WTC11 (cell line): ENCODE data around the gene CTH.

Experiments
- ATF1 ChIP-seq: sonication (generic); formaldehyde crosslinking; IDR thresholded peaks from 2 replicates; pipeline ENCODE4 v1.8.1; 2023; ENCODE audit warnings: mild to moderate bottlenecking, moderate library complexity, missing genetic modification reagents
- CTCF ChIP-seq: fragments of 200-600 bp; IDR thresholded peaks from 2 replicates; pipeline ENCODE4 v1.8.0; 2022; ENCODE audit warnings: antibody characterized with exemption
- FOXP1 ChIP-seq: sonication (generic); formaldehyde crosslinking; IDR thresholded peaks from 2 replicates; pipeline ENCODE4 v1.8.0; 2022; ENCODE audit warnings: missing genetic modification reagents, mild to moderate bottlenecking, moderate library complexity, borderline replicate concordance
- PRDM15 ChIP-seq: sonication (generic); formaldehyde crosslinking; IDR thresholded peaks from 2 replicates; pipeline ENCODE4 v1.8.0; 2022; ENCODE audit warnings: missing genetic modification reagents
- SP1 ChIP-seq: sonication (generic); formaldehyde crosslinking; conservative IDR thresholded peaks from 2 replicates; pipeline ENCODE4 v1.8.1; 2022; ENCODE audit warnings: missing genetic modification reagents
- STAT6 ChIP-seq: sonication (generic); formaldehyde crosslinking; conservative IDR thresholded peaks from 2 replicates; pipeline ENCODE4 v1.8.1; 2023; ENCODE audit warnings: mild to moderate bottlenecking, low read depth, missing genetic modification reagents, moderate library complexity
- USF2 ChIP-seq: sonication (generic); formaldehyde crosslinking; IDR thresholded peaks from 2 replicates; pipeline ENCODE4 v1.8.1; 2023; ENCODE audit warnings: mild to moderate bottlenecking, missing genetic modification reagents, moderate library complexity
- ZNF317 ChIP-seq: sonication (generic); formaldehyde crosslinking; IDR thresholded peaks from 2 replicates; pipeline ENCODE4 v1.8.1; 2023; ENCODE audit warnings: low read depth, mild to moderate bottlenecking, moderate library complexity, missing genetic modification reagents, borderline replicate concordance
- TF ChIP-seq, protein P1 (sequence below): sonication (generic); formaldehyde crosslinking; IDR thresholded peaks from 2 replicates; pipeline ENCODE4 v1.8.0; 2022; ENCODE audit warnings: mild to moderate bottlenecking, missing genetic modification reagents
- TF ChIP-seq, protein P2 (sequence below): sonication (generic); formaldehyde crosslinking; IDR thresholded peaks from 2 replicates; pipeline ENCODE4 v1.8.1; 2022; ENCODE audit warnings: mild to moderate bottlenecking, moderate library complexity, missing genetic modification reagents

DNA sequence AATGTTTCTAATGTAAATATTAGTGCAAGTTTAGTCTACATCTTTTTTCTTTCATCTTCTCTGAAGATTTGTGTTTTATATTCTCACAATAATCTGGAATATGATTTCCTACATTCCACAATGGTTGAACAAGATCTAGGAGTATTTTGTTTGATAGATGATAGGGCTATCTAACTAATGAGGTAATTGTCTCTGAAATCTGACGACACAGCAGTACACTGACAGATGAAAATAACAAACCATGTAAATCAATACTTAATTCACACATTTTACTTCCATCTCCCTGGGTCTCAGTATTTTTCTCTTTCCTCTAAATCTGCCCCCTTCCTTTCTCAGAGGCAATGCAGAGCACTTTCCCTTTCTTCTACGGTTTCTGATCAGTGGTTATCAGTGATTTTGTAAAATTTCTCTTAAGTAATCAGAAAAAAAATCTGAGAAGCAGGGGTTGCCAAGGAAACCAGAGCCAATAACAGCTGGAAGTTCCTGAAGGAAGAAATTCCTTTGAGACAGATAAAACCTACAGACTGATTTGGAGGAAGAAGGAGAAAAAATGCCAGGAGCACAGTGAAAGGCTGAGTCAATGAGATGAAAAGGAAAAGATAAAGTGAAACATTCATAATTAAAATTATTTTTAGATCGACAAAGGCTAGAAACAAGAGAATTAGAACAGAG is 49.2 kb upstream of the CTH start:
- no peak for TF ChIP-seq ATF1 (CRISPR knock-in tag)
- TF ChIP-seq, protein P1, sequence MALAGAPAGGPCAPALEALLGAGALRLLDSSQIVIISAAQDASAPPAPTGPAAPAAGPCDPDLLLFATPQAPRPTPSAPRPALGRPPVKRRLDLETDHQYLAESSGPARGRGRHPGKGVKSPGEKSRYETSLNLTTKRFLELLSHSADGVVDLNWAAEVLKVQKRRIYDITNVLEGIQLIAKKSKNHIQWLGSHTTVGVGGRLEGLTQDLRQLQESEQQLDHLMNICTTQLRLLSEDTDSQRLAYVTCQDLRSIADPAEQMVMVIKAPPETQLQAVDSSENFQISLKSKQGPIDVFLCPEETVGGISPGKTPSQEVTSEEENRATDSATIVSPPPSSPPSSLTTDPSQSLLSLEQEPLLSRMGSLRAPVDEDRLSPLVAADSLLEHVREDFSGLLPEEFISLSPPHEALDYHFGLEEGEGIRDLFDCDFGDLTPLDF (CRISPR knock-in tag) = no peak
- TF ChIP-seq CTCF = no peak
- no peak for TF ChIP-seq USF2
- TF ChIP-seq ZNF317 = no peak
- TF ChIP-seq STAT6 (CRISPR knock-in tag) = no peak
- no peak for TF ChIP-seq SP1 (CRISPR knock-in tag)
- TF ChIP-seq PRDM15 = no peak
- no peak for TF ChIP-seq FOXP1 (CRISPR knock-in tag)
- TF ChIP-seq, protein P2, sequence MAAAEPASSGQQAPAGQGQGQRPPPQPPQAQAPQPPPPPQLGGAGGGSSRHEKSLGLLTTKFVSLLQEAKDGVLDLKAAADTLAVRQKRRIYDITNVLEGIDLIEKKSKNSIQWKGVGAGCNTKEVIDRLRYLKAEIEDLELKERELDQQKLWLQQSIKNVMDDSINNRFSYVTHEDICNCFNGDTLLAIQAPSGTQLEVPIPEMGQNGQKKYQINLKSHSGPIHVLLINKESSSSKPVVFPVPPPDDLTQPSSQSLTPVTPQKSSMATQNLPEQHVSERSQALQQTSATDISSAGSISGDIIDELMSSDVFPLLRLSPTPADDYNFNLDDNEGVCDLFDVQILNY (CRISPR knock-in tag) = no peak
